Activated T-cell treated with anti-CD3 and anti-CD28 coated beads, Interleukin-2, amount 50 U/mL, for 72 hours (primary cell): ENCODE data around the gene SPATA6. TPM values are rescaled to one million over a fixed set of nuclear protein-coding genes. Genes with fewer than 3 reads are reported as not detected.
"Not testable (repeated sequence)": the region's sequence is repeated elsewhere in the genome, so short reads cannot be mapped to it uniquely, and the experiment has no call there.

Experiments used
- ATAC-seq, 2 donors: fragments of 150-1000 bp; cut with Tn5 transposase; replicated peaks in 1 of 2; 2 replicates each; pipeline ENCODE4 v1.10.0; 2021; ENCODE audit warnings: moderate library complexity in 2 of 2, mild to moderate bottlenecking in 1 of 2
- DNase-seq, 2 donors: peaks; one replicate each; pipeline ENCODE4 v3.0.0; 2021 to 2022; ENCODE audit warnings: mixed read lengths in 1 of 2
- H3K27ac Mint-ChIP-seq: one replicate; pipeline ENCODE4 v1.8.0; 2022; ENCODE audit warnings: mild to moderate bottlenecking, moderate library complexity, mixed read lengths
- H3K27me3 Mint-ChIP-seq: one replicate; pipeline ENCODE4 v1.8.0; 2022; ENCODE audit warnings: low read depth, mixed read lengths
- H3K36me3 Mint-ChIP-seq, 2 donors: one replicate each; pipeline ENCODE4 v1.8.0; 2022; ENCODE audit warnings: mixed read lengths in 2 of 2, mild to moderate bottlenecking in 1 of 2; ENCODE audit not compliant: insufficient read depth in 2 of 2
- H3K4me1 Mint-ChIP-seq: one replicate; pipeline ENCODE4 v1.8.0; 2022; ENCODE audit warnings: low read depth, mixed read lengths
- H3K4me3 Mint-ChIP-seq, 2 donors: one replicate each; pipeline ENCODE4 v1.8.0; 2022; ENCODE audit warnings: mild to moderate bottlenecking in 2 of 2, mixed read lengths in 2 of 2, moderate library complexity in 2 of 2
- H3K9me3 Mint-ChIP-seq, 2 donors: one replicate each; pipeline ENCODE4 v1.8.0; 2022; ENCODE audit warnings: mixed read lengths in 2 of 2
- total RNA-seq, 2 donors: library from RNA; stranded (reverse); gene quantifications; one replicate each; pipeline ENCODE4 v1.2.3, GENCODE V29; 2022

SPATA6 gene
- total RNA-seq, result 1 to 10 TPM; 3.4 to 5.7 TPM

DNA sequence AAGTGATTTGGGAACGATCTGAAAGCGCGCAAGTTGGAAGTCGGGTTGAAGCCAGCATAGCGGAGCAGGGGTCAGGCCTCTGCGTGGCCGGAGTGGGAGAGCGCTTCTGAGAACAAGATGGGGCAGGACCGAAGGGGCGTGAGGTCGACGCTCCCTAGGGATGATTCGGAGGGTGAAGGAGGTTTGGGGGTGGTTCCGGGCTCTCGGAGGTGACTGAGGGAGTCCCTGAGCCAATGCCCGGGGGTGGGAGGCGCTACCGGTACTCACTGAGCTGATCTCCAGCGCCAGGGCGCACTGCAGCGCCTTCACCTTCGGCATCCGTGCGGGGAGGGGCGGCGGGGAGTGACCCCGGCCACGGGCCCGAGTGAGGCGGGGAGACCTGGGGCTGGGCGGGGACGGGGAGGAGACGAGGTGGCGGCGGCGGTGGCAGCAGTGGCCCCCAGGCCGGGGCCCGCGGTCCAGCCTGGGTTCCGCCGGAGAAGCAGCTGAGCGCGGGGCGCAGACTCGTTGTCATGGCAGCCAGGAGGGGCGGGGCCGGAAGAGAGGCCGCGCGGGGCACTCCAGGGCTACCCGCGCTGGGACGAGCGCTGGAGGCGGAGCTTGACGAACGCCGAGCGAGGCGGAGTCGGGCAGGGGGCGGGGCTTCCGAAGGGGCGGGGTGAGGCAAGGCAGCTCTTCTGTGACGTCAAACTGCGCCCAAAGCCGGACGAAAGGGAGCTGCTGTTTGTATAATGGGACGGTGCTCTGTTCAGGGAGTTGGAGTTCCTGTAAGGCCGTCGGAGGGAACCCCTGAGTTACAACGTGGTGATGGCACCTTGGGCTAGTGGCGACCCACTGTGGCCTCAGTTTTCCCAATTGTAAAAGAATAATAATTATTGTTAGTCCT is at the start of gene SPATA6:
Gene SPATA6, minus strand, starts transcription at position 514 of the 886 bp plus-strand sequence. Its CDS starts 196 bp downstream, at position 318.
- H3K36me3 Mint-ChIP-seq, result peaks cover 2 to 3% of the 10 kb centered on the region in 2 donors
- H3K4me3 Mint-ChIP-seq, result peak within 1 kb of the TSS; percentile 90 to 94
- DNase-seq, result peak; percentile 93 to 94
- peaks cover 29% of the 10 kb centered on the region for H3K4me1 Mint-ChIP-seq
- peaks cover 13% of the 10 kb centered on the region for H3K27me3 Mint-ChIP-seq
- ATAC-seq, result peak; percentile 97
- H3K9me3 Mint-ChIP-seq, result no peaks in the 10 kb centered on the region
- H3K27ac Mint-ChIP-seq, result peak within 1 kb of the TSS; percentile 27

DNA sequence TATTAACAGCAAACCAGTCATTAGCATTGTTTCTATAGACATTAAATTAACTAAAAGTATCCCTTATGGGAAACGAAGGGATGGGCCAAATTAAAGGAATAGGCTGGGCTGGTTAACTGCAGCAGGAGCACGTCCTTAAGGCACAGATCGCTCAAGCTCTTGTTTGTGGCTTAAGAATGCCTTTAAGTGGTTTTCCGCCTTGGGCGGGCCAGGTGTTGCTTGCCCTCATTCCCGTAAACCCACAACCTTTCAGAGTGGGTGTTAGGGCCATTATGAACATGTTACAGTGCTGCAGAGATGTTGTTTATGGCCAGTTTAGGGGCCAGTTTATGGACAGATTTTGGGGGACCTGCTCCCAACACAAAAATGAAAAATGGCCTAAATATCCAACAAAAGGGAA is 47.9 kb upstream of the SPATA6 start:
- not testable (repeated sequence) for H3K36me3 Mint-ChIP-seq, H3K27ac Mint-ChIP-seq, DNase-seq, H3K4me1 Mint-ChIP-seq, ATAC-seq, H3K9me3 Mint-ChIP-seq, H3K4me3 Mint-ChIP-seq
- peaks cover 16% of the 10 kb centered on the region for H3K27me3 Mint-ChIP-seq

DNA sequence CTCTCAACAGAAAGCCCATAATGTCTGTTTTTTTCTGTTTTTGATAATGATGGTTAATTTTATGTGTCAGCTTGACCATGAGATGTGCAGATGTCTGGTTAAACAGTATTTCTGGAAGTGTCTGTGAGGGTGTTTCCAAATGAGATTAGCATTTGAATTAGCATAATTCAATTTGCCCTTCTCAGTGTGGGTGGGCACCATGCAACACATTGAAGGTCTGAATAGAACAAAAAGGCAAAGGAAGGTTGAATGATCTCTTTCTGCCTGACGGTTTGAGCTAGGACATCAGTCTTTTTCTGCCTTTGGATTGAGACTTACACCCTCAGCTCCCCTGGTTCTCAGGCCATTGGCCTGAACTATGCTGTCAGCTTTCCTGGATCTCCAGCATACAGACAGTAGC is 34.9 kb upstream of the SPATA6 start:
- Mint-ChIP-seq H3K9me3 (no peaks in the 10 kb centered on the region), H3K27me3 (peaks cover 21% of the 10 kb centered on the region), H3K36me3 (peaks cover 0 to 2% of the 10 kb centered on the region in 2 donors), H3K4me1 (no peaks in the 10 kb centered on the region), H3K27ac (no peak overlapping the region), H3K4me3 (no peak overlapping the region)
- ATAC-seq, result no peak
- no peak for DNase-seq

DNA sequence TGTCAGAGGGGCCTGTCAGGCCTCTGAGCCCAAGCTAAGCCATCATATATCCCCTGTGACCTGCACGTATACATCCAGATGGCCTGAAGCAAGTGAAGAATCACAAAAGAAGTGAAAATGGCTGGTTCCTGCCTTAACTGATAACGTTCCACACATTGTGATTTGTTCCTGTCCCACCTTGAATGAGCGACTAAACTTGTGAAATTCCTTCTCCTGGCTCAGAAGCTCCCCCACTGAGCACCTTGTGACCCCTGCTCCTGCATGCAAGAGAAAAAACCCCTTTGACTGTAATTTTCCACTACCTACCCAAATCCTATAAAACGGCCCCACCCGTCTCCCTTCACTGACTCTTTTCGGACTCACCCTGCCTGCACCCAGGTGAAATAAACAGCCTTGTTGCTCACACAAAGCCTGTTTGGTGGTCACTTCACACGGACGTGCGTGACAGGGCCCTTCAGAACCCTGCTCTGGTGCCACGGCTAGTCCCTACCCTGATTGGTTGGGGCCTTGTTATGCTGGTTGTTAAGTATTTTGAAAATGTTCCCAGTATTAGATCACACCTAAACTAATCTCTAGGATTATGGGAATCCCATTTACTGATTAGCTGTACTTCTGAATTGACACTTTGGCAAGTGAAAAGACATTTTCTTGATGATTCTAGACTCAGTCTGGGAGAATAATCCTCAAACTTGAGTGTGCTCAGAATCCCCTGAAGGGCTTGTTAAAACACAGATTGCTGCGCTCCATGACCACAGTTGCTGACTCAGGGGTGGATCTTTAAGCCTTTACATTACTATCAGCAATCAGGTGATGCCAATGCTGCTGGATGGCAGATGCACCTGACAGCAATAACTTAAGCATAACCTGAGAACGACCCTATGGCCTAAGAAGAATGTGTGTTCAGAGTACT is 28.8 kb upstream of the SPATA6 start:
- Mint-ChIP-seq H3K9me3 (no peaks in the 10 kb centered on the region), H3K4me1 (peaks cover 8% of the 10 kb centered on the region), H3K36me3 (no peaks in the 10 kb centered on the region), H3K27ac (no peak overlapping the region), H3K27me3 (no peaks in the 10 kb centered on the region), H3K4me3 (no peak overlapping the region)
- DNase-seq, result no peak
- no peak for ATAC-seq

DNA sequence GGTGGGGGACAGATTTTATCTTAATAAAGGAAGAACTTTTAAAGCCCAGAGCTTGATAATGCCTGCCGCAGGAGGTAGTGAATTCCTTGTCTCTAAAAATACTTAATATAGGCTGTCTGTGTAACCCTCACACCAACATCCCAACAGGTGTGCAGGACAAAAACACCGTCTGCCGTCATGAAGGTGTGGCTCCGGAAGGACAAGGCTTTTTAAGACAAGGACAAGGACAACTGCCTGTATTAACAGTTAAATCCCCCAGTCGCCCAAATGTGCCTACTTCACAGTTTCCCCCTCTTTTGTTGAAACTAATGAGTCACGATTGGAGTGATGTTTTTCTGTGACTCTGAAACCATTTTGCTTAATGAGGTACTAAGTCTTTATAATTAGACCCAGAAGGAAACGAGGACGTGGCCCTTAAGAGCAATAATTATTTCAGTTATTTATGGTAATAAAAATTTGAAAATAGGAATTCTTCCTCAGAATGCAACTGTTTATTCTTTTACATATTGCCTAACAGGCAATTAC is 27.3 kb upstream of the SPATA6 start:
- Mint-ChIP-seq H3K27me3 (no peaks in the 10 kb centered on the region), H3K27ac (no peak overlapping the region), H3K36me3 (no peaks in the 10 kb centered on the region), H3K4me1 (peaks cover 8% of the 10 kb centered on the region), H3K9me3 (no peaks in the 10 kb centered on the region), H3K4me3 (no peak overlapping the region)
- ATAC-seq (no peak), DNase-seq (no peak)

DNA sequence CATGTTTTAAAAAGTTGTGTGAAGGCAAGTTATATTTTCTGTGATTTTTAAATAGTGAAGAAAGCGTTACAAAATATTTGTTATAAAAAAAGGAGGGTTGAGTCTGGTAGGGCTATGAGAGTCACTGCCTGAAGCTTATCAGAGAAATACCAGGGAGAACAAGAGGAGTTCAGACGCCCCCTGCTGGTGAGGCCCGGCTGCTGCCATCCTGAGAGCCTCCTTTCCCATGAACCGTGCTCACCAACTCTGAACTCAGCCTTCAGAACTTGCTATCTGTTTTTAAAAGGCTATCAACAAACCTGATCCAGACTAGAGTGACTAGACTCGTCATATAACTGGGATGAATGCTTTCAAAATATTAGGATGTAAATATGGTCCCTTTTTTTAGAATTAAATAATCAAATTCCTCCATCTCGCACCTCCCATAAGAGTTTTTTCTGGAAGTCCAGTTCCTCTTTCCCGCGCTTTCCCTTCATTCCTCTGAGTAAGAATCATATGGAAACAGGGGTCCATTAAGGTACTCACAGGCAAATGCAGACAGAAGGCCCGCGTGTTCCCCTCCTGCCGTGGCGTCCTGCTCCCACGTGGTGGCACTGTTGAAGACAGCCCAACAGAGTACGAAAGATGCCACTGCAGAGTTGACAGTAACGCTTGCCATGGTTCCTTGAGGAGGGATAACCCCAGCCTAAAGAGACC is 26.2 kb upstream of the SPATA6 start:
- ATAC-seq (peak; percentile 75 to 88), DNase-seq (peak; percentile 72)
- H3K4me1 Mint-ChIP-seq, result peaks cover 8% of the 10 kb centered on the region
- no peaks in the 10 kb centered on the region for H3K36me3 Mint-ChIP-seq
- peak overlapping the region; percentile 41 to 51 for H3K4me3 Mint-ChIP-seq
- H3K27me3 Mint-ChIP-seq, result no peaks in the 10 kb centered on the region
- no peaks in the 10 kb centered on the region for H3K9me3 Mint-ChIP-seq
- no peak overlapping the region for H3K27ac Mint-ChIP-seq

DNA sequence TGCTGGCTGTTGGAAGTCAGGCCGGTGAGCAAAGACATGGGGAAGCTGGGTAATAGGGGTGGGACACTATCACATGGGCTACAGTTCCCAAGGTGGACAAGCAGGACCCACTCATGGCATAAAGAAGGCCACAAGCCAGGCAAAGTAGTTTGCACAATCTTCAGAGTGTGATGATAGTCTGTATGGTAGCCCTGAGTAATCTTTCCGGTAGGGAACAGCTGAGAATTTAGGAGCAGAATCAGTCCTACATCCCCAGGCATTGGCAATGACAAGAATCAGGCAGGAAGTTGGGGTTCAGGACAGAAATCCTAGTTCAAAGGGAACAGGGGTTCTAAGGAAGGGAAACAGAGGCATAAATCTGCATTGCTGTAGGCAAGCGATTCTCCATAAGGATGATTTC is 23.9 kb upstream of the SPATA6 start:
- no peak for DNase-seq
- H3K4me3 Mint-ChIP-seq, result no peak overlapping the region
- no peak for ATAC-seq
- no peak overlapping the region for H3K27ac Mint-ChIP-seq
- H3K27me3 Mint-ChIP-seq, result peaks cover 2% of the 10 kb centered on the region
- H3K4me1 Mint-ChIP-seq, result peaks cover 8% of the 10 kb centered on the region
- H3K9me3 Mint-ChIP-seq, result no peaks in the 10 kb centered on the region
- H3K36me3 Mint-ChIP-seq, result no peaks in the 10 kb centered on the region

DNA sequence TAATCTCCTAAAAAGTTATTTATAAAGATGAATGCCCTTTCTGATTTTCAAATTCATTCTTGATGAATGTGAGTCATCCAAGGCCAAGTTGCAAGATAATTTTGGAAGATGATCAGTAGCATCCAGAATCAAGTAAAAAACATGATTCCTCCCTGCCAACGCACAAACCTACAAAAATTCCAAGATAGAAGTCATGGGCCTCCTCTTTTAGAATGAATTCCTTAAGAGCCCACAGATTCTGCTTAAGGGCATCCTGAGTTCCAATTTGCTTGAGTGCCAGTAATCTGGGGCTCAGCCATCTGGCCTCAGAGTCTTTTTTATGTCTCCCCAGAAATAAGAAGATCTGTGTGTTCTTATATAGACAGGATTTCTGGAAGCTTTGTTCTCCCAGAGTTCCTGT is 23.2 kb upstream of the SPATA6 start:
- no peak for DNase-seq
- peaks cover 8% of the 10 kb centered on the region for H3K4me1 Mint-ChIP-seq

DNA sequence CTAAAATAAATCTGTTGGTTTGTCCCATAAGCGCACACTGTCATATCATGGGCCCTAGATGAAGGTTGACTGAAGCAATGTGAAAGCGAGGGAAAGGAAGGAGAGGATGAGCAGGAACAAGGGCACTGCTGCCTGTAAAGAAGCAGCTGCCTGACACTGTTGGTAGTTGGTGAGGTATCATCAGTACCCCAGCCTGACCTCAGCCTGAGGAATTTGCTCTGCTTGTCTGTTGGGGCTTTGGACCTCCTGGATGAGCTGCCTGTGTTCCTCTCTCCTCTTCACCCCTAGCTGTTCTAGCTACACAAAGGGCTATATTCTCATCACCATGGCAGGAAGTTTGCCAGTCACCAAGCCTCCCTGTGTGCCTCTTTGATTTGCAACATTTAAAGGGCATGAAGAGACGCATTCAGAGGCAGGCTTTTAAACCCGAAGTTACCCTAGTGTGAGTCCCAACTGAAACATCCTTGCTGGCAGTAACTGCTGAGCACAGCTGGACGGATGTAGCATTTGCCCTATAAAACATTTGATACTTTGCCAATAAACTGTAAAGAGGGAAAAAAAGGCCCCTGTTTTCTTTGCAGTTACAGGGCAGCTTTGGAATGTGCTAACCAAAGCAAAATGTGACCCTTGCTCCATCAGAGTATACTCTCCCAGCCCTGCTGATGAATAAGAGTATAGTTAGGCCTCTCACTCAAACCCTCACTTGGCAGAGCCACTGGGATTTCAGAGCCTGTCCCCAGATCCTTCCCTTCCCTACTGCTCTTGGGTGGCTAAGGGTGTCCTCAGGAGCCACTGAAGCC is 22.2 kb upstream of the SPATA6 start:
- Mint-ChIP-seq H3K36me3 (no peaks in the 10 kb centered on the region), H3K4me3 (no peak overlapping the region), H3K27ac (no peak overlapping the region), H3K4me1 (peaks cover 8% of the 10 kb centered on the region), H3K9me3 (no peaks in the 10 kb centered on the region), H3K27me3 (peaks cover 6% of the 10 kb centered on the region)
- DNase-seq (no peak), ATAC-seq (no peak)

More for the DNA sequence above, 23.2 kb upstream of the SPATA6 start:
- no peaks in the 10 kb centered on the region for H3K9me3 Mint-ChIP-seq
- no peak overlapping the region for H3K4me3 Mint-ChIP-seq
- H3K36me3 Mint-ChIP-seq, result no peaks in the 10 kb centered on the region
- ATAC-seq, result no peak
- peaks cover 6% of the 10 kb centered on the region for H3K27me3 Mint-ChIP-seq
- H3K27ac Mint-ChIP-seq, result no peak overlapping the region

DNA sequence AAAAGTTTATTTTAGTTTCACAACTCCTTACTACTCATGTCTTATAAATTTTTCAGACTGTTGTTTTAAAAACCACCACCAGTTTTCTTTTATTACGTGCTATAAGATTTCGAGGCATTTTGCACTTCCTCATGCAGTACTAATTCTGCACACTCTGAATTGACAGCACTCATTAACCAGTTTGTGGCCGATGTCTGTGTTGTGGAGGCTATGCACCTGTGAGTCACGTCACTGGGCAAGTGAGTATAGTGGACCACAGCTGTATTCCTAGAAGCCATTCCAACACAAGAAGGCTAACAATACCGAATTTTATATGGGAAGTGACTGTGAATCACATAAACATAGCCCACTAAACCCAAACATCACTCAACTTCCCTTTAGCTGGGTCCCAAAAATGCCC is 21.0 kb upstream of the SPATA6 start:
- Mint-ChIP-seq H3K36me3 (no peaks in the 10 kb centered on the region), H3K27ac (no peak overlapping the region), H3K27me3 (peaks cover 6% of the 10 kb centered on the region), H3K4me3 (no peak overlapping the region), H3K4me1 (peaks cover 2% of the 10 kb centered on the region), H3K9me3 (no peaks in the 10 kb centered on the region)
- DNase-seq (no peak), ATAC-seq (no peak)

DNA sequence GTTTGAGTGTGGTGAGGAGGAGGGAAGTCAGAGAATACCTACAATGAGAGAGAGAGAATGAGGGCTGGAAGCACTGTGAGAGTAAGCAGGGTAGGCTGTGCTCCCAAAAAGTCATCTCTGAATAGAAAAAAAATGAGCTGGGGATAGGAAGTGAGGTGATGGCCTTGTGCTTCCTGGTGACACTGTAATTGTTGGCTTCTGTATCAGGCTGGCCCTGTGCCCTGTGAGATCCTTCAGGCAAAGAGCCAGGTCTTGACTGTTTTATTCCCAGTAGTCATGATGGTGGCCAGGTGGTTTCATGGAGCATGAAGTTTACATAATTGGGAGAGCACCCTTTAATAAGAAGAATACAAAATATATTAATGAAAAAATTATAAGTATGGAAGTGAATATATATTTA is 20.4 kb upstream of the SPATA6 start:
- Mint-ChIP-seq H3K4me1 (no peaks in the 10 kb centered on the region), H3K27ac (no peak overlapping the region), H3K9me3 (no peaks in the 10 kb centered on the region), H3K4me3 (no peak overlapping the region), H3K27me3 (peaks cover 6% of the 10 kb centered on the region), H3K36me3 (no peaks in the 10 kb centered on the region)
- ATAC-seq, result no peak
- no peak for DNase-seq

DNA sequence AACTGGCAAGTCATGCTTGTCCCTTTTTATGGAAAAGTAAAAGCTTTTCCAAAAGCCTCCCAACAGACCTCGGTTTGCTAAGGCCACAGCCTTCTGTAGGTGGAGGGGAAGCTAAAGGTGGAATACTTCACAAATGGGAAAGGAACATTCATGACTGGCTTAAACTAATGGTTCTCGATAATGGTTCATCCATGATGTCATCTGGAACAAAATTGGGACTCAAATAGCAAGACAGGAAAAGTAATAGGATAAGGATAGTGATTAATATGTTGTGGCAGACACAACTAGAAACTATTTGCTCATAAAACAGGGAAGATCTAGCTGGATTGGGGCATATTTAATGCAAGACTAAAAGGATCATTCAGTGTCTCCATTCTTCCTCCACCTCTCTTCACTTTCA is 16.7 kb upstream of the SPATA6 start:
- no peaks in the 10 kb centered on the region for H3K36me3 Mint-ChIP-seq

More for the DNA sequence above, 16.7 kb upstream of the SPATA6 start:
- H3K4me1 Mint-ChIP-seq, result no peaks in the 10 kb centered on the region
- ATAC-seq, result no peak
- no peak overlapping the region for H3K4me3 Mint-ChIP-seq
- H3K27ac Mint-ChIP-seq, result no peak overlapping the region
- H3K9me3 Mint-ChIP-seq, result no peaks in the 10 kb centered on the region
- no peak for DNase-seq
- H3K27me3 Mint-ChIP-seq, result peaks cover 6% of the 10 kb centered on the region
